ENCODE results near the gene RHBDL1.

The RHBDL1 gene

GRCh38 chr16:651844-652243 lies 23.6 kb upstream of the RHBDL1 start:
- H3K27ac ChIP-seq (ENCODE audit: low read depth, low read length), result no peak overlapping the region
- no peaks in the 10 kb centered on the region for H3K9me3 ChIP-seq (ENCODE audit: insufficient read depth, low read length)
- no peaks in the 10 kb centered on the region for H4K20me1 ChIP-seq (ENCODE audit: low read depth, low read length)
- H3K4me2 ChIP-seq (ENCODE audit: low read depth, low read length, poor library complexity, severe bottlenecking), result no peak overlapping the region
- TF ChIP-seq EZH2phosphoT487 (conservative IDR thresholded peaks at IDR 0.05; ENCODE audit: low read length), result no peak
- no peak for TF ChIP-seq CTCF (IDR thresholded peaks at IDR 0.05; ENCODE audit: insufficient read depth, low read length, poor library complexity, severe bottlenecking)
- no peaks in the 10 kb centered on the region for H3K36me3 ChIP-seq (ENCODE audit: low read length)
- no peaks in the 10 kb centered on the region for H3K27me3 ChIP-seq (ENCODE audit: low read length)
- peaks cover 9% of the 10 kb centered on the region; the same call in 1 of the 2 replicates for H3F3A ChIP-seq (ENCODE audit: insufficient read depth)
- H3K9ac ChIP-seq (ENCODE audit: low read length), result no peak overlapping the region
- H3K79me2 ChIP-seq (ENCODE audit: insufficient read depth, low read length), result peaks cover 6% of the 10 kb centered on the region; the same call in 1 of the 2 replicates
- no peak overlapping the region for H3K4me3 ChIP-seq (ENCODE audit: insufficient read depth, low read length, poor library complexity, severe bottlenecking)
- no peaks in the 10 kb centered on the region for H3K9me2 ChIP-seq (replicated peaks; ENCODE audit: insufficient read depth, low read length)
- H2AFZ ChIP-seq (ENCODE audit: low read depth, low read length, severe bottlenecking), result no peak overlapping the region

GRCh38 chr16:652454-653305 lies 22.8 kb upstream of the RHBDL1 start:
- Histone ChIP-seq H3K9ac (ENCODE audit: low read length) (no peak overlapping the region), H3F3A (ENCODE audit: insufficient read depth) (peaks cover 9% of the 10 kb centered on the region; the same call in 1 of the 2 replicates), H3K9me2 (replicated peaks; ENCODE audit: insufficient read depth, low read length) (no peaks in the 10 kb centered on the region), H3K79me2 (ENCODE audit: insufficient read depth, low read length) (peaks cover 6% of the 10 kb centered on the region; the same call in 1 of the 2 replicates), H3K4me2 (ENCODE audit: low read depth, low read length, poor library complexity, severe bottlenecking) (no peak overlapping the region), H3K27me3 (ENCODE audit: low read length) (no peaks in the 10 kb centered on the region), H3K27ac (ENCODE audit: low read depth, low read length) (no peak overlapping the region), H3K4me3 (ENCODE audit: insufficient read depth, low read length, poor library complexity, severe bottlenecking) (no peak overlapping the region), H3K9me3 (ENCODE audit: insufficient read depth, low read length) (no peaks in the 10 kb centered on the region), H2AFZ (ENCODE audit: low read depth, low read length, severe bottlenecking) (no peak overlapping the region), H3K36me3 (ENCODE audit: low read length) (no peaks in the 10 kb centered on the region), H4K20me1 (ENCODE audit: low read depth, low read length) (no peaks in the 10 kb centered on the region)
- TF ChIP-seq EZH2phosphoT487 (conservative IDR thresholded peaks at IDR 0.05; ENCODE audit: low read length), result no peak
- TF ChIP-seq CTCF (IDR thresholded peaks at IDR 0.05; ENCODE audit: insufficient read depth, low read length, poor library complexity, severe bottlenecking), result no peak

- no peak overlapping the region for H3K4me2 ChIP-seq (ENCODE audit: low read depth, low read length, poor library complexity, severe bottlenecking)
- no peak overlapping the region for H3K27ac ChIP-seq (ENCODE audit: low read depth, low read length)
- no peak overlapping the region for H3K4me3 ChIP-seq (ENCODE audit: insufficient read depth, low read length, poor library complexity, severe bottlenecking)
- TF ChIP-seq CTCF (IDR thresholded peaks at IDR 0.05; ENCODE audit: insufficient read depth, low read length, poor library complexity, severe bottlenecking), result no peak
- no peak for TF ChIP-seq EZH2phosphoT487 (conservative IDR thresholded peaks at IDR 0.05; ENCODE audit: low read length)
- no peaks in the 10 kb centered on the region for H4K20me1 ChIP-seq (ENCODE audit: low read depth, low read length)
- no peak overlapping the region for H3K9ac ChIP-seq (ENCODE audit: low read length)
- no peak overlapping the region for H2AFZ ChIP-seq (ENCODE audit: low read depth, low read length, severe bottlenecking)
- no peaks in the 10 kb centered on the region for H3K9me3 ChIP-seq (ENCODE audit: insufficient read depth, low read length)
- H3K9me2 ChIP-seq (replicated peaks; ENCODE audit: insufficient read depth, low read length), result no peaks in the 10 kb centered on the region
- no peaks in the 10 kb centered on the region for H3K27me3 ChIP-seq (ENCODE audit: low read length)
- H3K79me2 ChIP-seq (ENCODE audit: insufficient read depth, low read length), result peaks cover 6% of the 10 kb centered on the region; the same call in 1 of the 2 replicates
- H3F3A ChIP-seq (ENCODE audit: insufficient read depth), result no peaks in the 10 kb centered on the region
- no peaks in the 10 kb centered on the region for H3K36me3 ChIP-seq (ENCODE audit: low read length)
These were observed 21.4 kb upstream of the RHBDL1 start for GRCh38 chr16:654034-654433.

All from SU-DHL-6 (cell line).